Stimulated activated naive CD4-positive, alpha-beta T cell treated with Interleukin-2 at 50 U/mL for 16 hours (primary cell): ENCODE results near the gene BAZ2B.
"Not testable (repeated sequence)": the region's sequence is repeated elsewhere in the genome, so short reads cannot be mapped to it uniquely, and the experiment has no call there.

Source experiments
- DNase-seq: peaks from one replicate; lab custom pipeline; 2025; lab: John Stamatoyannopoulos, UW

BAZ2B gene

DNA sequence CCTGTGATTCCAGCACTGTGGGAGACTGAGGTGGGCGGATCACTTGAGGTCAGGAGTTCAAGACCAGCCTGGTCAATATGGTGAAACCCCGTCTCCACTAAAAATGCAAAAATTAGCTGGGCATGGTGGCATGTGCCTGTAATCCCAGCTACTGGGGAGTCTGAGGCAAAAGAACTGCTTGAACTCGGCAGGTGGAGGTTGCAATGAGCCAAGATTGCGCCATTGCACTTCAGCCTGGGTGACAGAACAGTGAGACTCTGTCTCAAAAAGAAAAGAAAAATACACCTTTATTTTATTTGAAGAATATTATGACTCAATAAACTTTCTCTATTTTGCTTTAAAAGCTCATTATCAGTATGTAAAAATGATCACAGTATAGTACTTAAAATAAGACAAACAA, 81.1 kb downstream of the BAZ2B start:
- not testable (repeated sequence) for DNase-seq

DNA sequence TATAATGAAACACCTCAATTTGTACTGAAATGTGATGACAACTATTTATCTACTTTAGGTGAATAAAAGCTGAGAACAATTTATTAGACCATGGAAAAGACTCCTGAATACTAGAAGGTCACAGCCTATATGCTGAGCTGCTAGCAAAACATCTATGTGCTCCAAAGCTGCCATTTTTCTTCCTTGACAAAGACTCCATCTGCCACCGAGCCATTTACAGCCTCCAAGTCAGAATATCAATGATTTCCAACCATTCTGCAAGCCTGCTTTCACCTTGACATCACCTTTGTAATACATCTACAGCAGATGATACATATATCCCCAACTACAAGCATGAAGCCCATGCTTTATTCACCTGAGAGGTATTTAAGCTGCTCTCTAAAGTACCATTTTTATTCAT, 84.9 kb downstream of the BAZ2B start:
- no peak for DNase-seq

DNA sequence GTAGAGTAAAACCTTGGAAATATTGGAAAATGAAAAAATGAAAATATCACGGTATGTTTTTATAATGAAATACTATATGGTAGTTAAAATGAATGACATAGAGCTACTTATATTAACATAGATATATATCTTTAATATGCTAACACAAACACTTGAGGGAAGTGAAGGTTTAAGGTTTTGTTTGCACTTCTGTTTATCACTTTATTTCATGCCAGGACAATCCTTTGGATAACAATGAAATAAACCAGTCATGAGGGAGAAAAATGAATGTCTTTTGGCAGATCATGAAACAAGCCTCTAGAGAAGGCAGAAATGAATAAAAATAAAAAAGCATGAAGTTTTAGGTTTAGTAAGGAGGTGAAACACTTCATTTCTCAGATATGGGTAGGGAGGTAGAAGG, 89.9 kb downstream of the BAZ2B start:
- no peak for DNase-seq

GRCh38 chr2:159525012-159525411, 91.3 kb downstream of the BAZ2B start:
- no peak for DNase-seq

DNA sequence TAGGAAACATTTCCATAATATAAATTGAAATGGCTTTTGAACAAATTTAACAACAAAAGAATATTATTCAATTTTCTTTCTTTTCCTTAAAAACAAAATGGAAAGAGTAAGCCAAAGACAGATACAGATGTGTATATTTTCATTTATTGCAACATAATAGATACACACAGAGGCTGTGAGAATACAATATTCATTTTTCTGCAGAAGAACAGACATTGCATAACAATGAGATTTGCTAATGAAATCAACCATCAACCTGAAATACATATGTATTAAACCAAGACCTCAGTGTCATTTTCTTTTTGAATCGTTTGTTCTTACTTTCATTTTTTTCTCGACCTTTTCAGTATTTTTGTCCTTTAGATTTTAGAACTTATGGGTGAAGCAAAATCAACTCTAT, 95.1 kb downstream of the BAZ2B start:
- no peak for DNase-seq

- DNase-seq, result no peak
Measured at GRCh38 chr2:159518321-159519005, 97.9 kb downstream of the BAZ2B start.

DNA sequence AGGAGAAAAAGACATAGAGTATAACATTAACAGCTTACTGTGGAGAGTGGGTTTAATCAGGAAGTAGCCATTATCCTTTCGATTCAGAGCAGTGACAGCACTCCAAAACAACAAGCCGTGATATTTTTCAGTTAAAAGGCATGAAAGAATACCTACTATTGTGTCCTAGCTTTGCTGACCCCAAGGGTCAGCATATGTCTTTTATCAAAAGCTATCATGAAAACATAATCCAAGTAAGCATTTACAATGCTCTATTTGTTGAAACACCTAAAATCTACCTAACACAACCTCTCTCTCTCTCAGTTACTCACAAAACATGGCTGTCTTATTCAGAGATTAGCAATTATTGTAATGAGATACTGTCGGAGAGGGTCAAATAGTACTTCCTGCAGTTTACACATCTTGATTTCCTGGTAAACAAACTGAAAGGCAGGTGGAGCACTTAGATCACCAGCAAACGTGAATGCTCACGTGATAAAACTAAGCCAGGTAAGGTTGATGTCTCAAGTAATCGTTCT, 100.0 kb downstream of the BAZ2B start:
- no peak for DNase-seq

DNA sequence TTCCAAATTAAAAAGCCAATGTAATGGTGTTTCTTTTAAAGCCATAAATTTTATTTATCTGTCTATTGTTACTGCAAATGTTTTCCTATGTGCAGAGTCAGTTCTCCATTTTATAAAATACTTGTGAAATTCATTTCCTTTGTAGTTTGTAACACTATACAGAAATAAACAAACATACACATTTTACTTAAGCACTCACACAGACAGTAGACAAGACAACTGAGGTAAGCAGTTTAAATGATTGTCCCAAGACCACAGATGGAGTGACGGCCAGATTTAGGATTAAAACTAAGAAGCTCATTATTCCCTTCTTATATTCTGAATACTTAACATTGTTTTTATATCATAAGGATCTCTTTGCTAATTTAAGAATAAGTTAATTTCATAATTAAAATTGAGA, 100.9 kb downstream of the BAZ2B start:
- no peak for DNase-seq

DNA sequence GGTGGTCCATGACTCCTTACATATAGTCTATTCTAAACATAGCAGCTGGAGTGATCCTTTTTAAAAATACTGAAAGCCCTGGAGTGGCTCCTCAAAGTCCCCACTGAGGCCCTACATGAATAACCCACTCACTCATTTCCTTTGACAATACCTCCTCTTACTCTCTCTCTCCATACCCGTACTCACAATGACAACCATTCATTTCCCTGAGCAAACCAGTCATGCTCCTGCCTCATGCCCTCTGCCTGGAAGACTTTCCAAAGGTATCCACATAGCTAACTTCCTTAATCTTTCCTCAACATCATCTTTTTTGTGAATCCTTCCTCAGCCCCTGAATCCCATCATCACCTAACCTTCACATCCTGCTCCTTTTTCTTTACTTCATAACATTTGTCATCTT, 102.6 kb downstream of the BAZ2B start:
- DNase-seq, result no peak

GRCh38 chr2:159508140-159508539, 108.2 kb downstream of the BAZ2B start:
- DNase-seq, result no peak

GRCh38 chr2:159506764-159507440, 109.4 kb downstream of the BAZ2B start:
- DNase-seq, result no peak

DNA sequence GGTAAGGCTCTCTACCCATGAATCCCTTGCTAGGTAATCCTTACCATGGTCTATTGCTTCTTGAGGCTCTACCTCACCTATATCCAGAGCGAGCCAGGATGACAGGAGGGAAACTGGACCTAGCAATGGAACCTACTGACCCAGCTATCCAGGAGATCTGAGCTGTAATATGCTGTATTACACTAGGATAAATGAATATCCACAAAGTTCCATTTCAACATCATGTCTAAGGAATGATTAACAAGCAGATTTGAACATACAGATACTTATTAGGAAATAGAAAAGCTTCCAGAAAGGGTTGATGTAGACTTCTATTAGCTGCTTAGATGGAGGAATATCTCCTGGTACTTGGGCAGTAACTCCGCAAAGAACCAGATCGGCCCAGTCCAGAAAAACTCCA, 110.1 kb downstream of the BAZ2B start:
- DNase-seq, result no peak

DNA sequence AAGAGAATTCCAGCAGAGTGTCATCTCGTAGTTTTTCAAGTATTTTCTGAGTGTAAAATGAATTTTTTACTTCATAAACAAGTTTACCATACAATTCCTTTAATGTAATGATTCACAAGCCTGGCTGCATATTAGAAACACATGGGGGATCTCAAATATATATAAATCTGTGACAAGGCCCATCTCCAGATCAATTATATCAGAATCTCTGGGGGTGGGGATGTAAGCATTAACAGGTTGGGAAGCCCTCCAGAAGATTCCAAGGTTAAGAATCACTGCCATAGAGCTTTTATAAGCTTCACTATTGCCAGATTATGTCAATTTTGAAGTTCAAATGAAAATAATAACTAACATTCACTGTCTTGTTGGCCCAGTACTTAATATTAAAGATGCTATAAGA, 111.2 kb downstream of the BAZ2B start:
- DNase-seq, result no peak

- DNase-seq, result no peak
Measured at GRCh38 chr2:159501743-159502142, 114.6 kb downstream of the BAZ2B start.

GRCh38 chr2:159497847-159498246, 118.5 kb downstream of the BAZ2B start:
- DNase-seq, result no peak

DNA sequence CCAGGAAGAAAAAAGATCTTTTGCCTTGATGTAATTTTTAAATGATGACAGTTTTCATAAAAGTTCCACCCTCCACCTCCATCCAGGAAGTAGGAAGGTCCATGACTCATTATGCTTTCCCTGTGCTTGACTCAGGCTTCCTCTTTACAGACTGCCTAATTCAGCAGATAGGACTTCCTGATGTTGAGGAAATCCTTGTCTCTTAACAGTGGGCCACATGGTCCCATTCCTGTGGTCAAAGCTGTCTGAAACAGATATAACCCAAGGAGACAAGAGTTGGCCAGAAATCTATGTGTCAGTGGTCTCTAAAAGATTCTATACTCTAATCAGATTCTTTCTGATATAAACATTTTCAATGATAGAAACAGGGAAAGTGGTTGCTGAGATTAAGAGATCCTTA, 119.1 kb downstream of the BAZ2B start:
- no peak for DNase-seq

GRCh38 chr2:159489476-159489875, 126.9 kb downstream of the BAZ2B start:
- no peak for DNase-seq

DNA sequence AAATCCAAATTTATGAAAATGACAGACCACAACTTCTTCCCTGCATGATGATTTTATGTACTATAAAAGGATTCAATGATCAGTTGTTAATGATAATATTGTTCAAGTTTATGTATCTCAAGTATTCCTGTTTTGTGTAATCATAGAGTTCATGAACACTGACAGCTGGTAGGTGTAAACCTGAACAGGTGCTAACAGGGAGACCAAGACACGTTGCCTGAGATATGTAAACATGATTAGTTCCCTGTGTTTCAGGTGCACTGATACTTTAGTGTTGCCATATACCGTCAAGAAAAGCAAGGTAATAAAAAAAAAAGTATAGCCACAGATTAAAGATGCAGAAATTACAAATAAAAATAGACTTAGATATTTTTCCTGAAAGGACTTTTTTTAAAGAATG, 131.8 kb downstream of the BAZ2B start:
- no peak for DNase-seq

DNA sequence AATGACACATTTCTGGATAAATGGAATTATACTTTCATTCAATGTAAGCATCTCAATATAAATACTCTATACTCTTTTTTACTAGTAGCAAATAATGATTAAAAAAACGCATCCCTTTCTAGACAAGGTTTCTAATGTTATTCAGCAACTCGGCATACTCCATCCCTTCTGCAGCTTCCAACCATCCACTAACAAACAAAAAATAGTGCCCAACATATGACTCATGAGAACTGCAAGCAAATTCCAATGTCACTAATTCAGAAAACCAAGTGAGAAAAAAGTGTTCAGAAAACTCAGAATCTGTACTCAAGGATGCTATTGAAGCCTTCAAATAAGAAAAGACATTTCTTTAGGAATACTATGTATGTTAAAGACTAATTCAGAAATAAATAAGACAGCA, 140.0 kb downstream of the BAZ2B start:
- no peak for DNase-seq

GRCh38 chr2:159475793-159476192, 140.6 kb downstream of the BAZ2B start:
- DNase-seq, result no peak

GRCh38 chr2:159471340-159471739, 145.0 kb downstream of the BAZ2B start:
- no peak for DNase-seq

- no peak for DNase-seq
Measured at GRCh38 chr2:159468257-159468656, 148.1 kb downstream of the BAZ2B start.

DNA sequence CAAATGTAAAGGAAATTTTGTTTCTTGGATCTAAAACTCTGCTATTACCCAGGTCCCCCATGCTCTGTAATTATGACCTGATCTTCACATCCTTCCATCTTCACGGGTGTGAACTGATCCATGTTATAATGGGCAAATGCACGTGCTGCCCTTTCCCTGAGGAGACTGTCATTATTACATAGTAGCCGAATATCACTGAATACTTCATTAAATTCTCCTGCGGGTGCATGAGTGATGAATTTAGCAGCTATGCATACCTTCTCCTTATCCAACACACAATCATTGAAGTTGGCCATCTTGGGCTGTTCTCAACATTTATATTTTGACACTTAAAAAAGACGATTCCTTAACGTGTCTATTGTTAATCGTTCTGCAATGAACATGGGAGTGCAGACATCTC, 153.4 kb downstream of the BAZ2B start:
- no peak for DNase-seq
